GM12872 (cell line): Measurements from ENCODE around the gene TCF25.
A peak's percentile ranks its signal among the peaks of the same experiment; 100 is the strongest.

Experiments used
- CTCF ChIP-seq: IDR thresholded peaks from 3 replicates; pipeline ENCODE4 v1.5.1; 2011; ENCODE audit warnings: low read depth, mild to moderate bottlenecking, low read length, moderate library complexity; ENCODE audit not compliant: insufficient read depth

Gene TCF25

GRCh38 chr16:89908236-89908635 is 34.8 kb downstream of the TCF25 start:
- TF ChIP-seq CTCF: no peak

DNA sequence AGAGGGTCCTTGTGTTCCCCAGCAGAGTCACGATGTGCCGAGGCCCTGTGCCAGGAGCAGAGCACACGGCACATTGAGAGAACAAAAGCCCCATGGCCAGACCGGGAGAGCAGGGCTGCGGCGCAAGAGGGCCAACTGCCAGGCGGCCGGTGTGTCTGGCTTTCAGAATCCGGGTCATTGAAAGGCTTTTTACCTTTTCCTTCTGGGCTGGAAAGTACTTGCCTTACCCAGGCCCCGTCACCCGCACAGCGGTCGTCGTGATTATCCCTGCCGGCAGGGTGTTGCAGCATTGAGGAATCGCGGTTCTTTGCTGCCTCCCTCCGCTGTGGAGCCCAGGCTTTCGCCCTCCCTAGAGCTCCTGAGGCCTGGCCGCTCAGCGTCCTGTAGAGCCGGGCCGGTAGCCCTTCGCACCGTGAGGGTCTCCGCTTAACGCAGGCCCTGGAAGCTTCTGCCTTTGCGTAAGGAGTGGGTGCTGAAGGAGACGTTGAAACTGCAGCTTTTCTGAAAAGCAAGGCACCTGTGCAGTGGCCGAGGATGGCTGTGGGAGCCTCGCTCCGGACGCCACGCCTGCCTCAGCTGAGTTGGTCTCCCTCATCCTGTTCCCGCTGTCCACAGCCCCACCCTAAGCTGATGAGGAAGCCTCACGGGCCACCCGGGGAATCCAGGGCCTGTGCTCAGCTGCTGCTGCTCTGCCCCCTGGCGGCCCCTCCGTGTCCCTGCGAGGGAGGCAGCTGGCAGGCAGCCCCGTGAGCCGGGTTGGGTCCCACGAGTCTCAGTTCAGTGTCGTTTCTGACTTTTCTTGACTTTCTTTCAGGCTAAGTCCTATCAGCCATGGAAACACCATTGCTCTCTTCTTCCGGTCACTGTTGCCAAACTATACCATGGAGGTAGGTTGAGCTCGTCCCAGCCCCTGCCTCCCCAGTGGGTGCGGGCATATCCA is 36.7 kb downstream of the TCF25 start:
- TF ChIP-seq CTCF: peak; percentile 93

- TF ChIP-seq CTCF: no peak
These were observed 37.4 kb downstream of the TCF25 start for GRCh38 chr16:89910717-89911354.

DNA sequence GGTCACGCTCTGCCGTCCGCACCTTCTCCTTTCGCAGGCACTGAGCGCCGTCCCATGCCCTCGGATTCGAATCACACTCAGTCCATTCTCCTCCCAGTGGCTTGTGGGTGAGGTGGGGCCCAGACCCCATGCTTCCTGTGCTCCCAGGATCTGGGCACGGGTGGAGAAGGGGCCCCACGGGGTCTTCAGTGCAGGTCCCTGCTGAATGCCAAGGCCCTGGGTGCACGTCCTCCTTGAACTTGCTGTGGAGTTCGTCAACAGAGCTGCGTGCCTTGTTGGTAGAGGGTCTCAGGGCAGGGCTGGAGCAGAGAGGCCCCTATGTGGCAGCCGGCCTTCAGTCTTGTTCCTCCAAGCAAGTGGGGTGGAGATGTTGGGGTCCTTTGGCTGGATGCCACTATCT is 38.0 kb downstream of the TCF25 start:
- TF ChIP-seq CTCF: no peak

DNA sequence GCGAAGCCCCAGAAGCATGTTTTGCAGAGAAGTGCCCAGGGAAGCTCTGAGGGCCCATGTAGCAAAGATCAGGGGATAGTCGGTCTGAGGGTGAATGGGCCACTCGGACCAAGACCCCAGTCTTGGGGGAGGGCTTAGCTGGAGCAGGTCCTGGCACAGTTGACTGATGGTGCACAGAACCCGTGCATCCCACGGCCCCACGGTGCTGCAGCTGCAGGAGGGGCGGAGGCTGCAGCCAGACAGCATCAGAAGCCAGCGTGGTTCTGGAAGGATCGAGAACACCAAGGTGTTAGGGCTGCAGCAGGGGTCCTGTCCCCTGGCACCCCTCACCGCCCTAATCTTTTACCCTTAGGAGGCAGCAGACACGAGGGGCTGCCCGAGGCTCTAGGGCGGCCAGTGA is 38.8 kb downstream of the TCF25 start:
- TF ChIP-seq CTCF: no peak

DNA sequence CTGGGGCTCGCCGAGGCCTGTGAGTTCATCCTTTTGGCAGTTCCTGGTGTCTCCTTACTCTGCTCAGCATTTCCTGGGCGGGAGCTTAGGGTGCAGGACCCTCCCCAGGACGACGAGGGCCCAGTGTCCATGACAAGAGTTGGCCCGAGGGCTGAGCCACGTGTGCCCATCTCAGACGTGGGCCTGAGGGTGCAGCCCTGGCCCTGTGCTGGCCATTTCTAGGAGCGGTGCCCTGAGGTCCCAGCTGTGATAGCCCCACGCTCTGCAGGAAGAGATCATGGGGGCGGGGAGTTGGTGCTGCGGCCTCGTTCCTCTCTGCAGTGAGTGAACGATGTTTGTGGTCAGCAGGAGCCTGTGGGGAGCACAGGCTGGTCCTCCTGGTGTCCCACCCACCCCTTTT is 39.2 kb downstream of the TCF25 start:
- no peak for TF ChIP-seq CTCF

DNA sequence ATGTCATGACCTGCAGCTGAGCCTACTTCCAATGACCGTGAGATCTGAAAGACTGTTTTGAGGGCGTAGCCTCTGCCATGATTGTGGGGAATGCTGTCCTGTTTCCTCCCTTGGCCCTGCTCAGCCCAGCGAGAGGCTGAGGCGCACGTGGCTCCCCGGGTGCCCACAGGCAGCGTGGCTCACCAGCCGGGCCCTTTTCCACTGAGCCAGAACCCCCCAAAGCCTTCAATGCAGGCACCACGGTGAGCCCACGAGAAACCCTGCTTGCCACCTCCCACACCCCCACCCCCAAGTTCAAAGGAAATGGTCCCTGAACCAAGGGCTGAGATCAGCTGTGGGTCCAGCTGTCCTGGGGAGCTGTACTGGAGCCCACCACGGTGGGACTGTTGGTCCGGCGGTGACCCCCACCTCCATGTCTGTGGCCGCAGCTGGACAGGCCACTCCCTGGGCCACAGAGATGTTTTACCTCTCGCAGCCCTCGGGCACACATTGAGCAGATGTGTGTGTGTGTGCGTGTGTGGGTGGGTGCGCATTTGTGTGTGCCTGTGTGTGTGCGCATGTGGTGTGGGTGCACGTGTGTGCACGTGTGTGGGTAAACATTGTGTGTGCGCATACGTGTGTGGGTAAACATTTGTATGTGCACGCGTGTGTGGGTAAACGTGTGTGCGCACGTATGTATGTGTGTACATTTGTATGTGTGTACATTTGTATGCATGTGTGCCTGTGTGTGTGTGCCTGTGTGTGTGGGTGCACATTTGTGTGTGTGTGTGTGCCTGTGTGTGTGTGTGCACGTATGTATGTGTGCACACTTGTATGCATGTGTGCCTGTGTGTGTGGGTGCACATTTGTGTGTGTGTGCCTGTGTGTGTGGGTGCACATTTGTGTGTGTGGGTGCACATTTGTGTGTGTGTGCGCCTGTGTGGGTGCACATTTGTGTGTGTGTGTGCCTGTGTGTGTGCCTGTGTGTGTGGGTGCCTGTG is 40.3 kb downstream of the TCF25 start:
- no peak for TF ChIP-seq CTCF
